Coronary artery (tissue), 2 donors: Measurements from ENCODE around the gene OR1M1.
"Not testable (repeated sequence)": the region's sequence is repeated elsewhere in the genome, so short reads cannot be mapped to it uniquely, and the experiment has no call there.

Experiments used
- DNase-seq: peaks from one replicate; pipeline ENCODE4 v3.0.0-alpha.2; 2017; ENCODE audit warnings: low spot score
- H3K27ac ChIP-seq, 2 donors: fragments of 200-600 bp; sonication (generic); one replicate each; pipeline ENCODE4 v1.5.1; 2016 to 2019
- H3K4me3 ChIP-seq: fragments of 200-600 bp; sonication (generic); 2 replicates; pipeline ENCODE4 v1.5.1; 2016; ENCODE audit warnings: mild to moderate bottlenecking, moderate library complexity
- CTCF ChIP-seq: fragments of 200-600 bp; sonication (generic); IDR thresholded peaks from one replicate; pipeline ENCODE4 v1.5.1; 2019; ENCODE audit warnings: antibody characterized with exemption

Gene OR1M1

GRCh38 chr19:9060564-9061340 is 26.1 kb upstream of the OR1M1 start:
- Histone ChIP-seq H3K4me3 (no peak overlapping the region), H3K27ac (no peak overlapping the region)
- DNase-seq: no peak
- TF ChIP-seq CTCF: no peak

- H3K27ac ChIP-seq: no peak overlapping the region
- TF ChIP-seq CTCF: no peak
- no peak overlapping the region for H3K4me3 ChIP-seq
- DNase-seq: no peak
Observed at GRCh38 chr19:9061879-9062278, 25.0 kb upstream of the OR1M1 start.

GRCh38 chr19:9065457-9066014 is 21.3 kb upstream of the OR1M1 start:
- DNase-seq: no peak
- Histone ChIP-seq H3K27ac (no peak overlapping the region), H3K4me3 (no peak overlapping the region)
- TF ChIP-seq CTCF: no peak

- H3K27ac ChIP-seq: no peak overlapping the region
- no peak overlapping the region for H3K4me3 ChIP-seq
- no peak for TF ChIP-seq CTCF
- DNase-seq: no peak
Observed at GRCh38 chr19:9070066-9070465, 16.8 kb upstream of the OR1M1 start.

- H3K4me3 ChIP-seq, DNase-seq, H3K27ac ChIP-seq: not testable (repeated sequence)
Observed at GRCh38 chr19:9071720-9072119, 15.1 kb upstream of the OR1M1 start.

- TF ChIP-seq CTCF: no peak
- DNase-seq: no peak
- no peak overlapping the region for H3K4me3 ChIP-seq
- H3K27ac ChIP-seq: no peak overlapping the region
Observed at GRCh38 chr19:9073806-9074205, 13.1 kb upstream of the OR1M1 start.

GRCh38 chr19:9075064-9075949 is 11.6 kb upstream of the OR1M1 start:
- TF ChIP-seq CTCF: no peak
- Histone ChIP-seq H3K27ac (no peak overlapping the region), H3K4me3 (no peak overlapping the region)
- no peak for DNase-seq
